Keratinocyte (primary cell): ENCODE results near the gene HS3ST1.

Source experiments
- EZH2 ChIP-seq: IDR thresholded peaks from one replicate; pipeline ENCODE4 v1.6.1; 2012; ENCODE audit warnings: inconsistent platforms, mild to moderate bottlenecking, low read length, moderate library complexity
- TF ChIP-seq, protein P1 (sequence below), 3 experiments: IDR thresholded peaks in 1 of 3; conservative IDR thresholded peaks in 1 of 3; optimal IDR thresholded peaks in 1 of 3; 2 replicates in 2 of 3; 3 replicates in 1 of 3; pipeline versions ENCODE3 to v1.5.1; 2011; ENCODE audit warnings: low read length in 3 of 3, mild to moderate bottlenecking in 3 of 3, moderate library complexity in 2 of 3, control low read depth in 1 of 3, inconsistent platforms in 1 of 3; ENCODE audit not compliant: insufficient read depth in 2 of 3; ENCODE audit errors: extremely low read depth in 1 of 3

DNA sequence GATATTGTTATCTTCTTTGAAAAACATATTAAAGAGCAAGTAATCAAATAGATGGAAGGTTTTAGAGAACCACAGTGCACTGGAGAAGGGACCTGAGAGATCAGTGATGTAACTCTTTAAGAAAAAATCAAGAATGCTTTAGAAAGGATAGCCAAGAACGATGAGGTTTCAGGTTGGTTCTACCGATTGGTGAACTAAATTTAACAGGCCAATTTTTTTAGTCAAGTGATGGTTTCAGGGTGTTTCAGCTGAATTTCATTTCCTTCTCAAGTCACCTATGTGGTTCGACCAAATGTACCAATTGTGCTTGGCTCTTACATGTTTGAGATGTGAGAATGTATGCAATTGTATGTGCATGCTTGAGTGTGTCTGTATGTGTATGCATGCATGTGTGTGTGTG is 26.5 kb downstream of the HS3ST1 start:
- TF ChIP-seq, protein P1, sequence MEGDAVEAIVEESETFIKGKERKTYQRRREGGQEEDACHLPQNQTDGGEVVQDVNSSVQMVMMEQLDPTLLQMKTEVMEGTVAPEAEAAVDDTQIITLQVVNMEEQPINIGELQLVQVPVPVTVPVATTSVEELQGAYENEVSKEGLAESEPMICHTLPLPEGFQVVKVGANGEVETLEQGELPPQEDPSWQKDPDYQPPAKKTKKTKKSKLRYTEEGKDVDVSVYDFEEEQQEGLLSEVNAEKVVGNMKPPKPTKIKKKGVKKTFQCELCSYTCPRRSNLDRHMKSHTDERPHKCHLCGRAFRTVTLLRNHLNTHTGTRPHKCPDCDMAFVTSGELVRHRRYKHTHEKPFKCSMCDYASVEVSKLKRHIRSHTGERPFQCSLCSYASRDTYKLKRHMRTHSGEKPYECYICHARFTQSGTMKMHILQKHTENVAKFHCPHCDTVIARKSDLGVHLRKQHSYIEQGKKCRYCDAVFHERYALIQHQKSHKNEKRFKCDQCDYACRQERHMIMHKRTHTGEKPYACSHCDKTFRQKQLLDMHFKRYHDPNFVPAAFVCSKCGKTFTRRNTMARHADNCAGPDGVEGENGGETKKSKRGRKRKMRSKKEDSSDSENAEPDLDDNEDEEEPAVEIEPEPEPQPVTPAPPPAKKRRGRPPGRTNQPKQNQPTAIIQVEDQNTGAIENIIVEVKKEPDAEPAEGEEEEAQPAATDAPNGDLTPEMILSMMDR (optimal IDR thresholded peaks at IDR 0.05 in 1 of 3, IDR thresholded peaks at IDR 0.05 in 1 of 3, conservative IDR thresholded peaks at IDR 0.05 in 1 of 3; ENCODE audit: extremely low read depth in 1 of 3, insufficient read depth in 2 of 3, low read length in 3 of 3): no peak
- TF ChIP-seq EZH2: no peak
